ENCODE data around the gene PVALEF. TPM values are rescaled to one million over a fixed set of nuclear protein-coding genes. Genes with fewer than 3 reads are reported as not detected.

PVALEF gene
- total RNA-seq, 2 donors from 2014 or later, result not detected

DNA sequence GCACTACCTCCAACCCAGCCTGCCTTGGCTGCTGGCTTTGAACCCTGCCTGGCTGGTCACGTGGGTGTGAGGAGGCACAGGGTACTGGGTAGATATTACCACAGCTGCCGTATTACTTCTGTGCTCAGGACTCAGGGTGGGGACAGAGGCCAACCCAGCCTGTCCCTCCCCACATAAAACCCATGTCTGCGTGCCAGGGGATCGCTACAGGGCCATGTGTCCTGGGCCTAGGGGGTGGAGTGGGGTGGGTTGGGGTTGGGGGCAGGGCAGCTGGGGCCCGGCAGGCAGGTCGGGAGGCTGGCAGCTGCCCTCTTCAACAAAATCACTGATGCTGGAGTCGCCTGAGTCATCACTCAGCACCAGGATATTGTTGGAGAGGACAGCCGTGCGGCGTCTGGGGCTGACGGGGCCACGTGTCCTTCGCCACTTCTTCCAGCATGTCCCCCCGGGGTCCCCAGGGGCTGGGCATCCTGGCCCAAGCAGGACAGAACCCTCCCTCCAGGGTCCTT lies 39.7 kb upstream of the PVALEF start:
- ATAC-seq (replicated peaks), result no peak
- Mint-ChIP-seq H3K4me3 (no peak overlapping the region), H3K36me3 (ENCODE audit: low read depth) (no peaks in the 10 kb centered on the region), H3K27ac (no peak overlapping the region), H3K9me3 (no peaks in the 10 kb centered on the region), H3K4me1 (no peaks in the 10 kb centered on the region), H3K27me3 (no peaks in the 10 kb centered on the region)

GRCh38 chr17:81126281-81127132 lies 38.8 kb upstream of the PVALEF start:
- no peak overlapping the region for H3K27ac Mint-ChIP-seq
- ATAC-seq (replicated peaks), result no peak
- H3K27me3 Mint-ChIP-seq, result no peaks in the 10 kb centered on the region
- no peak overlapping the region for H3K4me3 Mint-ChIP-seq
- no peaks in the 10 kb centered on the region for H3K9me3 Mint-ChIP-seq
- H3K36me3 Mint-ChIP-seq (ENCODE audit: low read depth), result no peaks in the 10 kb centered on the region
- H3K4me1 Mint-ChIP-seq, result no peaks in the 10 kb centered on the region

GRCh38 chr17:81127133-81127455 lies 38.2 kb upstream of the PVALEF start:
- Mint-ChIP-seq H3K4me3 (no peak overlapping the region), H3K27me3 (no peaks in the 10 kb centered on the region), H3K9me3 (no peaks in the 10 kb centered on the region), H3K36me3 (ENCODE audit: low read depth) (no peaks in the 10 kb centered on the region), H3K4me1 (no peaks in the 10 kb centered on the region), H3K27ac (no peak overlapping the region)
- no peak for ATAC-seq (replicated peaks)

DNA sequence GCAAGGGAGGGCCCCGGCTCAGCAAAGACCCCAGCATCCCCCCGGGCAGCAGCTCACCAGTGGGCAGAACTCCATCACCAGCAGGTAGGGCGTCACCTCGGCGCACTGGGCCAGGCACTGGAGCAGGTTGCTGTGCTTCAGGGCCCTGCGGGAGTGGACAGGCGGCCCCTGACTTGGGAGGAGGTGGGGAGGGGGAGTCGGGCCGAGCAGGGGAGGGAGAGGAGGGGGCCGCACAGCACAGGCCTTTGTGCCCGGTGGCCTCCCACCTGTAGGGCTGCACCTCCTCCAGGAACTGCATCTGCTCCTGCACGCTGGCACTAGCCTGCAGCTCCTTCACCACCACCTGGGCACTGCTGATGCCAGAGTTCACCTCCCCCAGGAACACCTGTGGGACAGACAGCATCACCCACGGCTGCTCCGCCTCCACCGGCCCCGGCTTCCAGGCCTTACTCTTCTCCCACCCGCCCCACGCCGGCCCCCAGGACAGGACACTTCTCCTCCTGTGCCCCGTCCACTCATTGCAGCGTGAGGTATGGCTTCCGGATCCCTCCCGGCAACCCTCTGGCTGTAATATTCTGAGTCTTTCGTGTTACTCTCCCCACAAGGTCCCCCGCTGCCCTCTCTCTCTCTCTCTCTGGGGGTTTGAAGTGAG lies 37.7 kb upstream of the PVALEF start:
- no peaks in the 10 kb centered on the region for H3K36me3 Mint-ChIP-seq (ENCODE audit: low read depth)
- no peaks in the 10 kb centered on the region for H3K4me1 Mint-ChIP-seq
- no peaks in the 10 kb centered on the region for H3K9me3 Mint-ChIP-seq
- no peak overlapping the region for H3K4me3 Mint-ChIP-seq
- no peak for ATAC-seq (replicated peaks)
- no peak overlapping the region for H3K27ac Mint-ChIP-seq
- H3K27me3 Mint-ChIP-seq, result no peaks in the 10 kb centered on the region

DNA sequence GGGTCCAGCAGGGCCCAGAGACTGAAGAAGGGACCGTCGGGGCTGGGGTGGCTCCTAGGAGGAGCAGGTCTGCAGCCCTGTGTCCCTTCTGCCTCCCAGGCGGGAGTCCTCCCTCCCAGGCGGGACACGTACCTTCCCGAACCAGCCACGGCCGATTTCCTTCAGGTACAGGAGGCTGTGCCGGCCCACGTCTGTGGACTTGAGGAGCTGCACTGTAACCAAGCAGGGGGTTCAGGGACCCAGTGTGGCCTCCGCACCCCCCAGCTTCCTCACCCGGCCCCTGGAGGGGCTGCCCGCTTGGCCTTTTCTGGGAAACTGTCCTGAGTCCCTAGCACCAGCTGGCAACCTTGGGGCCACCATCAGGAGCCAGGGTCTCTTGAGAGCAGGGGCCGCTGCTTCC lies 37.0 kb upstream of the PVALEF start:
- no peaks in the 10 kb centered on the region for H3K36me3 Mint-ChIP-seq (ENCODE audit: low read depth)
- no peaks in the 10 kb centered on the region for H3K4me1 Mint-ChIP-seq
- no peaks in the 10 kb centered on the region for H3K9me3 Mint-ChIP-seq
- H3K4me3 Mint-ChIP-seq, result no peak overlapping the region
- ATAC-seq (replicated peaks), result no peak
- no peak overlapping the region for H3K27ac Mint-ChIP-seq
- no peaks in the 10 kb centered on the region for H3K27me3 Mint-ChIP-seq

DNA sequence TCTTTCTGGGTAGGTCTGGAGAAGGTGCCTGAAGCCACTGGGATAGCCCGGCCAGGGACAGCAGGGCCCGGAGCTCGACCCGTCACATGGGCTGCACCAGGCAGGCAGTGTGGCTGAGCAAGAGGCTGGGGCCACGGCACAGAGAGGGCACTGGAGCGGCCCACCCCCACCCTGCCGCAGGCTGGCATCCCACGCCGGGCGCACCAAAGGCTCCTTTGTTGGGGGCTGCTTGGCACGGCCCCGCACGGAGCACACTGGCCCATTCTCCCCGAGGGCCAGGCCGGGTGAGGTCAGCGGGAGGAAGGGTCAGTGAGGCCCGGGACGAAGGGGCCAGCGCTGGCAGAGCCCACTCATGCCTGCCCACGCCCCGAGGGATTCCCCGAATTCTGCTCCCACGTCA lies 36.5 kb upstream of the PVALEF start:
- Mint-ChIP-seq H3K27ac (no peak overlapping the region), H3K4me1 (no peaks in the 10 kb centered on the region), H3K4me3 (no peak overlapping the region), H3K36me3 (ENCODE audit: low read depth) (no peaks in the 10 kb centered on the region), H3K27me3 (no peaks in the 10 kb centered on the region), H3K9me3 (no peaks in the 10 kb centered on the region)
- ATAC-seq (replicated peaks), result no peak

- no peaks in the 10 kb centered on the region for H3K4me1 Mint-ChIP-seq
- no peak for ATAC-seq (replicated peaks)
- H3K4me3 Mint-ChIP-seq, result no peak overlapping the region
- H3K27ac Mint-ChIP-seq, result no peak overlapping the region
- no peaks in the 10 kb centered on the region for H3K36me3 Mint-ChIP-seq (ENCODE audit: low read depth)
- H3K9me3 Mint-ChIP-seq, result no peaks in the 10 kb centered on the region
- H3K27me3 Mint-ChIP-seq, result no peaks in the 10 kb centered on the region
Measured at GRCh38 chr17:81129289-81129688, 36.0 kb upstream of the PVALEF start.

- ATAC-seq (replicated peaks), result no peak
- H3K27ac Mint-ChIP-seq, result no peak overlapping the region
- no peaks in the 10 kb centered on the region for H3K4me1 Mint-ChIP-seq
- no peak overlapping the region for H3K4me3 Mint-ChIP-seq
- H3K27me3 Mint-ChIP-seq, result no peaks in the 10 kb centered on the region
- no peaks in the 10 kb centered on the region for H3K36me3 Mint-ChIP-seq (ENCODE audit: low read depth)
- H3K9me3 Mint-ChIP-seq, result no peaks in the 10 kb centered on the region
Measured at GRCh38 chr17:81129711-81130367, 35.5 kb upstream of the PVALEF start.

- H3K9me3 Mint-ChIP-seq, result no peaks in the 10 kb centered on the region
Measured at GRCh38 chr17:81130385-81131361, 34.6 kb upstream of the PVALEF start.

DNA sequence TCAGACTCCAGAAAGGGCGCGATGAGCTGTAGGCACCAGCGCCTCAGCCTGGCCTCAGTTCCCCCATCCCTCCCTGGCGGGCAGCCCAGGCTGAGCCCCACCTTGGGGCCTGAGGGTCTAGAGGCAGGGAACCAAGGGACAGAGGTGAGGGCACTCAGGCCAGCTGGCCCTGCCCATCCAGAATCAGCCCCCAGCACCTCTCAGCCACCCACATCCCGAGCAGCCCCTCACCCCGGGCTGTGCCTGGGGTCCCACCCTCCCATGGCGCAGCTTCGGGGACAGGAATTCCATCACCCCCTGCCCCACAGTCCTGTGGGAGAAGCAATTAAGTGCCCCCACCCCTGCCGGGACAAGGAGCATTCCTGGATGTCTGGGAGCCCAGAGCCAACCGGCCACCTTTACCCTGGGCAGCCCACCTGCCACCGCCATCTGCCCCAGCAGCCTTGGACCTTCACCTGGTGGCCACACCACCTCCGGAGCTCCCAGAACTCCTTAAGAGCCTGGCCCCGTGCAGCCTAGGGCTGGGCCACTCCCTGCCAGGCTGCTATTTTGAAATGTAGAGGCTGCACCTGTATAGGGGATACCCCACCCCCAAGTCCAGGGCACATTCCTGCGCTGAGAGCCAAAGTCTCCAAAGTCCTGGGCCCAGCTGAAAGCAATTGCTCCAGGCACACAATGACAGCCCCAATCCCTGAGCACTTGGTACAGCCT lies 33.7 kb upstream of the PVALEF start:
- no peak overlapping the region for H3K4me3 Mint-ChIP-seq
- no peaks in the 10 kb centered on the region for H3K9me3 Mint-ChIP-seq
- H3K4me1 Mint-ChIP-seq, result no peaks in the 10 kb centered on the region
- H3K36me3 Mint-ChIP-seq (ENCODE audit: low read depth), result no peaks in the 10 kb centered on the region
- H3K27me3 Mint-ChIP-seq, result no peaks in the 10 kb centered on the region
- H3K27ac Mint-ChIP-seq, result no peak overlapping the region
- ATAC-seq (replicated peaks), result no peak

More at GRCh38 chr17:81130385-81131361, 34.6 kb upstream of the PVALEF start:
- H3K36me3 Mint-ChIP-seq (ENCODE audit: low read depth), result no peaks in the 10 kb centered on the region
- H3K4me1 Mint-ChIP-seq, result no peaks in the 10 kb centered on the region
- no peak overlapping the region for H3K27ac Mint-ChIP-seq
- H3K27me3 Mint-ChIP-seq, result no peaks in the 10 kb centered on the region
- no peak for ATAC-seq (replicated peaks)
- H3K4me3 Mint-ChIP-seq, result no peak overlapping the region

DNA sequence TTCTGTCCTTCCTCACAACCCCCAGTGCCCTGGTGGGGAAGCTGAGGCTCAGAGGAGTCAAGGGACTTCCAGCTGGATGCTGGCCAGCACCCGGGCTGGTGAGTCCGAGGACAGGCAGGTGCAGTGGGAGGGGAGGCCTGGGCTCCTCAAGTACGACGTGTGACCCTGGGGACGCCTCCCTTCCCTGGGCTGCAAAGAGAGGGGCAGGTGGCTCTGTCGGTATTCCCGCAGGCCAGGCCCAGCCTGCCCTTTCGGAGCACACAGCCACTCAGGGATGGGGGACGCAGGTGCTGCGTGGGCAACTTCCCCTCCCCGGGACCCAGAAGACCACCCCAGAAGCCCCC lies 33.1 kb upstream of the PVALEF start:
- Mint-ChIP-seq H3K27ac (no peak overlapping the region), H3K4me3 (no peak overlapping the region), H3K4me1 (no peaks in the 10 kb centered on the region), H3K27me3 (no peaks in the 10 kb centered on the region), H3K9me3 (no peaks in the 10 kb centered on the region), H3K36me3 (ENCODE audit: low read depth) (no peaks in the 10 kb centered on the region)
- ATAC-seq (replicated peaks), result no peak

GRCh38 chr17:81132770-81133723 lies 32.3 kb upstream of the PVALEF start:
- no peak for ATAC-seq (replicated peaks)
- H3K4me1 Mint-ChIP-seq, result peaks cover 1% of the 10 kb centered on the region
- H3K36me3 Mint-ChIP-seq (ENCODE audit: low read depth), result no peaks in the 10 kb centered on the region
- H3K27ac Mint-ChIP-seq, result no peak overlapping the region
- H3K4me3 Mint-ChIP-seq, result no peak overlapping the region
- H3K27me3 Mint-ChIP-seq, result no peaks in the 10 kb centered on the region
- H3K9me3 Mint-ChIP-seq, result no peaks in the 10 kb centered on the region
